T-cell (primary cell): ENCODE measurements around the gene PTN. TPM values are rescaled to one million over a fixed set of nuclear protein-coding genes. Genes with fewer than 3 reads are reported as not detected.

Source experiments
- ATAC-seq, 4 experiments: fragments of 200-7000 bp in 3 of 4; fragments of 150-1000 bp in 1 of 4; cut with Tn5 transposase; replicated peaks in 1 of 4; 1 replicate in 3 of 4; 2 replicates in 1 of 4; pipeline ENCODE4 v1.10.0; 2021; ENCODE audit warnings: moderate library complexity in 3 of 4, mild to moderate bottlenecking in 2 of 4, moderate number of reproducible peaks in 1 of 4
- CTCF ChIA-PET, 2 donors: fragments of 300-600 bp; sonication (Branson Sonifier 250); formaldehyde crosslinking; loops; one replicate each; lab custom pipeline; 2022; ENCODE audit warnings: antibody characterized with exemption in 2 of 2; lab: Charles Lee
- POLR2A ChIA-PET, 2 donors: fragments of 300-600 bp; sonication (Branson Sonifier 250); formaldehyde crosslinking; loops; one replicate each; lab custom pipeline; 2022; ENCODE audit warnings: antibody characterized with exemption in 2 of 2; lab: Charles Lee
- DNase-seq, 35 experiments: peaks; one replicate each; pipeline versions ENCODE4 v3.0.0 to v3.0.0-alpha.2; 2013 to 2023
- H3K27ac ChIP-seq: one replicate; pipeline ENCODE4 v1.5.1; 2013; ENCODE audit warnings: low read length
- H3K27me3 ChIP-seq, 2 experiments: replicated peaks in 1 of 2; 1 replicate in 1 of 2; 2 replicates in 1 of 2; pipeline versions ENCODE4 v1.6.1 to v1.7.0; 2013; ENCODE audit warnings: low read length in 1 of 2, mixed read lengths in 1 of 2; ENCODE audit not compliant: control insufficient read depth in 2 of 2, insufficient read depth in 2 of 2; ENCODE audit errors: extremely low read depth in 1 of 2
- H3K36me3 ChIP-seq, 2 donors: 1 replicate in 1 of 2; 2 replicates in 1 of 2; pipeline versions ENCODE4 v1.6.1 to v1.7.0; 2013; ENCODE audit warnings: low read length in 1 of 2; ENCODE audit not compliant: control insufficient read depth in 2 of 2, insufficient read depth in 1 of 2; ENCODE audit errors: extremely low read depth in 1 of 2
- H3K4me1 ChIP-seq, 2 experiments: 1 replicate in 1 of 2; 2 replicates in 1 of 2; pipeline versions ENCODE4 v1.6.1 to v1.7.0; 2013; ENCODE audit warnings: low read length in 2 of 2, mixed read lengths in 1 of 2; ENCODE audit not compliant: insufficient read depth in 2 of 2, control insufficient read depth in 1 of 2; ENCODE audit errors: extremely low read depth in 1 of 2
- H3K4me3 ChIP-seq, 2 donors: 1 replicate in 1 of 2; 2 replicates in 1 of 2; pipeline versions ENCODE4 v1.5.1 to v1.7.0; 2013; ENCODE audit warnings: mild to moderate bottlenecking in 2 of 2, low read length in 1 of 2, moderate library complexity in 1 of 2; ENCODE audit not compliant: control insufficient read depth in 1 of 2; ENCODE audit errors: extremely low read depth in 1 of 2
- H3K9me3 ChIP-seq: 2 replicates; pipeline ENCODE4 v1.7.0; 2013
- H3K27ac Mint-ChIP-seq, 2 donors: one replicate each; pipeline ENCODE4 v1.8.0; 2020 to 2021; ENCODE audit warnings: mild to moderate bottlenecking in 2 of 2, mixed read lengths in 2 of 2
- H3K27me3 Mint-ChIP-seq, 2 donors: one replicate each; pipeline ENCODE4 v1.8.0; 2021 to 2022; ENCODE audit warnings: mixed read lengths in 2 of 2
- H3K36me3 Mint-ChIP-seq: one replicate; pipeline ENCODE4 v1.8.0; 2021; ENCODE audit warnings: mixed read lengths
- H3K4me1 Mint-ChIP-seq, 3 donors: one replicate each; pipeline ENCODE4 v1.8.0; 2020 to 2022; ENCODE audit warnings: mixed read lengths in 3 of 3, mild to moderate bottlenecking in 1 of 3
- H3K4me3 Mint-ChIP-seq, 3 donors: one replicate each; pipeline ENCODE4 v1.8.0; 2020 to 2022; ENCODE audit warnings: mild to moderate bottlenecking in 3 of 3, mixed read lengths in 3 of 3, moderate library complexity in 3 of 3
- H3K9me3 Mint-ChIP-seq, 3 donors: one replicate each; pipeline ENCODE4 v1.8.0; 2020 to 2022; ENCODE audit warnings: mixed read lengths in 3 of 3
- WGBS: methylation state at CpG from one replicate; pipeline ENCODE4 v1.1.5; 2013; ENCODE audit warnings: missing lambda C conversion rate; ENCODE audit not compliant: insufficient coverage; 5-methylcytosine and 5-hydroxymethylcytosine counted together
- total RNA-seq, 35 experiments: library from RNA in 6 of 35; stranded (reverse) in 6 of 35; fragments of 120-200 nt in 1 of 35; gene quantifications; one replicate each; pipeline versions ENCODE4 v1.2.1 to v1.2.4 and lab custom pipeline; 2013 to 2026

Gene PTN, protein sequence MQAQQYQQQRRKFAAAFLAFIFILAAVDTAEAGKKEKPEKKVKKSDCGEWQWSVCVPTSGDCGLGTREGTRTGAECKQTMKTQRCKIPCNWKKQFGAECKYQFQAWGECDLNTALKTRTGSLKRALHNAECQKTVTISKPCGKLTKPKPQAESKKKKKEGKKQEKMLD
- total RNA-seq (under 1 TPM in 1 of 5 donors, not detected in 4; 0.16 TPM), total RNA-seq (lab: John Stamatoyannopoulos, UW) (0 to 0.06 (median 0) reads per million in 29 experiments)
- 0.29 TPM for total RNA-seq (2013)

DNA sequence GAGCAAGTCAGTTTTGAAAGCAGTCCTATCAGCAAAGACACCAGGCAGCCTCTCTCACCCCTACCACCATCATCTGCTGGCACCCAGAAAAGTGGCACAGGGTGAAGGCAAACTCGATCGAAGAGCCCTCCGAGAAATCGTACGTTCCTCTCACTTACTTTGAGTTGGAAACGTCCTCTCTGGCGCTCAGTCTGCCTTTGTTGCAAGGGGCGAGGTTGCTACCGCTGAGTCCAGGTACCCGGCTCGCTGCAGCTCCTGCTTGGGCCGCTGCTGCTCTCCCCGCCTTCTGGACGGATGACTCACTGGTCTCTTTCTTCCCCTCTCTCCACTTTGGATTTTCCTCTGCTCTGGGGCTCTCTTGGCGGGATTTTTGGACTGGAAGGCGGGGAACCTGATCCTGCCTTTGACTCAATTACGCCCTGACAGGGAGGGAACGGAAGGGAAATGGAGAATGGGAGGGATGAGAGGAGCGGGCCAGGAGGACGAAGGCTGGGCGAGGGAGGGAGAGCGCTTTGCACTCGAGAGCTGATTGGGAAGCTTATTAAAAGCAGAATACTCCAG, at the start of gene PTN:
PTN (minus strand) TSS at position 453 of the 561 bp plus-strand sequence. CDS start 88,760 bp downstream, outside the sequence.
- Histone ChIP-seq H3K27ac (no peak within 1 kb of the TSS), H3K4me3 (no peak within 1 kb of the TSS), H3K36me3 (no peaks in the 10 kb centered on the region), H3K4me1 (no peaks in the 10 kb centered on the region), H3K9me3 (no peaks in the 10 kb centered on the region), H3K27me3 (peaks cover 0 to 5% of the 10 kb centered on the region in 2 experiments)
- CTCF ChIA-PET, result no interaction called here
- Mint-ChIP-seq H3K4me3 (no peak within 1 kb of the TSS), H3K4me1 (peaks cover 0 to 6% (median 0%) of the 10 kb centered on the region in 3 donors), H3K27me3 (peaks cover 5 to 9% of the 10 kb centered on the region in 2 donors), H3K27ac (no peak within 1 kb of the TSS), H3K9me3 (peaks cover 7 to 9% (median 7%) of the 10 kb centered on the region in 3 donors), H3K36me3 (no peaks in the 10 kb centered on the region)
- WGBS, result 6% methylated on average over 19 of the region's 23 CpGs
- ATAC-seq (no peak), DNase-seq (no peak)
- POLR2A ChIA-PET, result interaction anchor here in 1 of 2 donors (0.6 kb wide), 1 partner anchor 1030 kb away, joined by 16 read pairs; no protein-coding TSS in a partner anchor

DNA sequence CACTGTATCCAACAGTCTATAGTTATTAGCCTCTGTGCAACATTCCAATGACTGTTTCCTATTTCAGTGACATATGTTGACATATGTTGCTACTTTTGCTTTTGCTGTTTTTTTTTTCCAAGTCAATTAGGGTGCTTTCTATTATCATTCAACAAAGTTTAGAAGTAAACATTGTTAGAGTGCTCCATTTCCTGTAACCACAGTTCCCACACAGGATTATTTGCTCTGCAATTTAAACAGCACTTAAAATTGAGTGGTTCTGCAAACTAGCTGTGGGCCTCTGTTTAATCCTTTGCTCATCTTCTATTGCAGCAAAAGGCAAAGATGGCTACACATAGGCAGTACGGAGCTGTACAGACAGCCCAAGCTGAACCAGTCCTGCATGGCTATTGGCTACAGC, 46.5 kb upstream of the PTN start:
- Mint-ChIP-seq H3K4me3 (no peak overlapping the region), H3K27ac (no peak overlapping the region), H3K27me3 (no peaks in the 10 kb centered on the region), H3K4me1 (no peaks in the 10 kb centered on the region), H3K9me3 (peaks cover 5 to 8% (median 7%) of the 10 kb centered on the region in 3 donors), H3K36me3 (no peaks in the 10 kb centered on the region)
- no peak for DNase-seq
- POLR2A ChIA-PET, result no interaction called here
- Histone ChIP-seq H3K4me3 (no peak overlapping the region), H3K27ac (no peak overlapping the region), H3K9me3 (no peaks in the 10 kb centered on the region), H3K36me3 (no peaks in the 10 kb centered on the region), H3K27me3 (no peaks in the 10 kb centered on the region), H3K4me1 (no peaks in the 10 kb centered on the region)
- CTCF ChIA-PET, result no interaction called here
- ATAC-seq, result no peak
- WGBS, result 30% methylated on average over 1 of the region's 1 CpG

DNA sequence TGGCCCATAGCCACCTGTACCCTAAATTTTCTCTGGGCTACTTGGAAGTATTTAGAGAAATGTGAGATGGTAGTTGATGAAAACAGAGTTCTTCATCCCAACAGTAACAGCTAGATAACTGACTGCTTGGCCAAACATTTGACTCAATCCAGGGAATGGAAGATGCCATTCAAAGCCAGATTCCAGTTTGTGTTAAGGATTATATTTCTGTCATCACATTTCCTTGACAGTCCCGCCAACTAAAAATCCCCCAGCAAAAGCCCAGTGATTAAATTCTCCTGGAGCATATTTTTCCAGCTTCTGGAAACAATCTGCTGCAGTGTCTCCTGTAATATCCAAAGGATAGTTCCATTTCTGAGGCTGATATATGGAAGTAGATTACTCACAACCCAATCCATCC, 45.4 kb upstream of the PTN start:
- Histone ChIP-seq H3K27me3 (no peaks in the 10 kb centered on the region), H3K36me3 (no peaks in the 10 kb centered on the region), H3K9me3 (no peaks in the 10 kb centered on the region), H3K27ac (no peak overlapping the region), H3K4me1 (no peaks in the 10 kb centered on the region), H3K4me3 (no peak overlapping the region)
- peaks cover 5 to 8% (median 7%) of the 10 kb centered on the region in 3 donors for H3K9me3 Mint-ChIP-seq
- no peak overlapping the region for H3K27ac Mint-ChIP-seq
- WGBS, result no CpG with 5 or more reads among the region's 1 CpG
- no peaks in the 10 kb centered on the region for H3K4me1 Mint-ChIP-seq
- DNase-seq (no peak), ATAC-seq (no peak)
- ChIA-PET POLR2A (no interaction called here), CTCF (no interaction called here)
- no peak overlapping the region for H3K4me3 Mint-ChIP-seq
- no peaks in the 10 kb centered on the region for H3K36me3 Mint-ChIP-seq
- H3K27me3 Mint-ChIP-seq, result no peaks in the 10 kb centered on the region

DNA sequence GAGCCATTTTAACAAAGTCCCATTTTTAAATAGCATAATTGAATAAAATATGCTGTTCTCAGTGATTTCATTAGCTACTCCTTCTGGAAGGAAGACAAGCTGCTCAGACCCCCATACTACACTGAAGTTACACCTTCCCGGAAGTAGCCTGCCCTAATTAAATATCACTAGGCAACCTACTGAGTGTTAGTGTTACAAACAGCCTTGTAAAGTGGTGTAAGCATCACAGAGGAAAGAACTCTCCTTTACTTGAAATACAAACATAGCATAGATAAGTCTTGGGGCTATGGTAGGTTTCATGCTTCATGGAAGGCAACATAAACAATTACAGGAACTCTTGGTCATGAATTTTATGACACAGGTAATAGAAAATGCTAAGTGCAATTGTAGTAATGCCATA, 43.4 kb upstream of the PTN start:
- Mint-ChIP-seq H3K36me3 (no peaks in the 10 kb centered on the region), H3K9me3 (peaks cover 5 to 8% (median 7%) of the 10 kb centered on the region in 3 donors), H3K27ac (no peak overlapping the region), H3K4me1 (no peaks in the 10 kb centered on the region), H3K27me3 (no peaks in the 10 kb centered on the region), H3K4me3 (no peak overlapping the region)
- H3K4me3 ChIP-seq, result no peak overlapping the region
- no peaks in the 10 kb centered on the region for H3K27me3 ChIP-seq
- H3K9me3 ChIP-seq, result no peaks in the 10 kb centered on the region
- POLR2A ChIA-PET, result no interaction called here
- no CpG with 5 or more reads among the region's 1 CpG for WGBS
- no peak overlapping the region for H3K27ac ChIP-seq
- H3K4me1 ChIP-seq, result no peaks in the 10 kb centered on the region
- ATAC-seq, result no peak
- CTCF ChIA-PET, result no interaction called here
- H3K36me3 ChIP-seq, result no peaks in the 10 kb centered on the region
- no peak for DNase-seq

DNA sequence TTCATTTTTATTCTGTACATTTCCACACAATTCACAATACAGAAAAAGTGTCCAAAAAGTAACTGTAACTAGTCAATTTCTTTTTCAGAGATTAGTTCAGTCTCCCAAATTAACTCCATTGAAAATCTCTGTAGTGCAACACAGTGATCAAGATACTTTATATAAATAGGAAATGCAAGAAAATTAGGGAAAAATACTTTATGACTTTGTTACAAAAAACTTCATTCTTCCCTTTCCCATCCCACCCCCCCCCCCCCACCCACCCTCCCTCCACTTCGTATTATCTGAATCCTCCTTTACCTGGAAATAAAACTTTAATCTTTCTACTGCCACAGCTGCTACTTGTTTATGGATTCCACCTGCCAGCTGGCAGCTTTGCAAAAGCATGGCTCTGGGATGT, 37.5 kb upstream of the PTN start:
- Mint-ChIP-seq H3K4me1 (no peaks in the 10 kb centered on the region), H3K9me3 (peaks cover 8 to 14% (median 13%) of the 10 kb centered on the region in 3 donors), H3K27me3 (no peaks in the 10 kb centered on the region), H3K4me3 (no peak overlapping the region), H3K27ac (no peak overlapping the region), H3K36me3 (no peaks in the 10 kb centered on the region)
- no CpG with 5 or more reads among the region's 1 CpG for WGBS
- ChIA-PET POLR2A (no interaction called here), CTCF (no interaction called here)
- no peaks in the 10 kb centered on the region for H3K9me3 ChIP-seq
- H3K27me3 ChIP-seq, result no peaks in the 10 kb centered on the region
- DNase-seq (no peak), ATAC-seq (no peak)
- H3K4me3 ChIP-seq, result no peak overlapping the region
- no peaks in the 10 kb centered on the region for H3K36me3 ChIP-seq
- H3K4me1 ChIP-seq, result no peaks in the 10 kb centered on the region
- no peak overlapping the region for H3K27ac ChIP-seq

DNA sequence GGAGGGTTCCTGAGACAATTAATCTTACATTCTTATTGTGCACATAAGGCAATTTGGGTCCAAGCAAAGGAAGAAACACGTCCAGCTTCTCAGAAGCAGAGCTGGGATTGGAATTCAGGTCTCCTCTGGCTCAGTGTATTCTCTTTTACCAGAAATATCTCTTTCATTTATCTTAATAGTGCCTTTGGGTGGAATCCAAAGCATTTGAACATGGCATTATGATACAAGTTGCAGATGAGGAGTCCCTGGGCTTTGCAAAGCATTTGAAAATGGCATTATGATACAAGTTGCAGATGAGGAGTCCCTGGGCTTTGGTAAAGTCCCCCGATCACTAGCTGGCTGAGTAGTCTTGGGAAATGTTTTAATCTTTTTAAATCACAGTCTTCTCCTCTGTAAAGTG, 30.0 kb upstream of the PTN start:
- Histone ChIP-seq H3K27ac (no peak overlapping the region), H3K9me3 (no peaks in the 10 kb centered on the region), H3K27me3 (no peaks in the 10 kb centered on the region), H3K4me3 (no peak overlapping the region), H3K36me3 (no peaks in the 10 kb centered on the region), H3K4me1 (no peaks in the 10 kb centered on the region)
- Mint-ChIP-seq H3K36me3 (no peaks in the 10 kb centered on the region), H3K27me3 (no peaks in the 10 kb centered on the region), H3K4me1 (no peaks in the 10 kb centered on the region), H3K9me3 (peaks cover 6 to 10% (median 6%) of the 10 kb centered on the region in 3 donors), H3K27ac (no peak overlapping the region), H3K4me3 (no peak overlapping the region)
- DNase-seq (no peak), ATAC-seq (no peak)
- CTCF ChIA-PET, result no interaction called here
- POLR2A ChIA-PET, result no interaction called here
- no CpG with 5 or more reads among the region's 2 CpGs for WGBS
